NCI-H774 (cell line): ENCODE results near the gene PIGBOS1.
"Not testable (repeated sequence)": the region's sequence is repeated elsewhere in the genome, so short reads cannot be mapped to it uniquely, and the experiment has no call there.

Experiments used
- DNase-seq: peaks from one replicate; lab custom pipeline; 2025; lab: John Stamatoyannopoulos, UW

The PIGBOS1 gene

GRCh38 chr15:55290528-55291057 is 28.3 kb downstream of the PIGBOS1 start:
- DNase-seq = peak; percentile 72

- peak; percentile 72 for DNase-seq
Measured at GRCh38 chr15:55289746-55290527, 29.0 kb downstream of the PIGBOS1 start, which contains the start of gene RAB27A. Gene RAB27A (minus strand): TSS chr15:55289813. CDS start chr15:55234934, 54,879 bp downstream.

- DNase-seq = no peak
Measured at GRCh38 chr15:55289011-55289745, 29.7 kb downstream of the PIGBOS1 start.

- DNase-seq = no peak
Measured at GRCh38 chr15:55288006-55288717, 30.8 kb downstream of the PIGBOS1 start.

- not testable (repeated sequence) for DNase-seq
Measured at GRCh38 chr15:55286442-55287189, 32.3 kb downstream of the PIGBOS1 start.

GRCh38 chr15:55284426-55284825 is 34.5 kb downstream of the PIGBOS1 start:
- DNase-seq = no peak

GRCh38 chr15:55283379-55284147 is 35.4 kb downstream of the PIGBOS1 start:
- DNase-seq = no peak

- DNase-seq = no peak
Measured at GRCh38 chr15:55282284-55282833, 36.6 kb downstream of the PIGBOS1 start.

GRCh38 chr15:55281517-55282228 is 37.2 kb downstream of the PIGBOS1 start:
- no peak for DNase-seq

GRCh38 chr15:55280589-55280988 is 38.3 kb downstream of the PIGBOS1 start:
- not testable (repeated sequence) for DNase-seq

GRCh38 chr15:55279746-55280351 is 39.1 kb downstream of the PIGBOS1 start:
- DNase-seq = no peak

GRCh38 chr15:55279100-55279745 is 39.7 kb downstream of the PIGBOS1 start:
- DNase-seq = no peak

- no peak for DNase-seq
Measured at GRCh38 chr15:55277715-55278114, 41.2 kb downstream of the PIGBOS1 start.

- DNase-seq = no peak
Measured at GRCh38 chr15:55277116-55277564, 41.8 kb downstream of the PIGBOS1 start.

- no peak for DNase-seq
Measured at GRCh38 chr15:55276324-55276723, 42.6 kb downstream of the PIGBOS1 start.

- no peak for DNase-seq
Measured at GRCh38 chr15:55270291-55270690, 48.6 kb downstream of the PIGBOS1 start.

- DNase-seq = no peak
Measured at GRCh38 chr15:55268176-55268695, 50.7 kb downstream of the PIGBOS1 start.

GRCh38 chr15:55267401-55268175 is 51.3 kb downstream of the PIGBOS1 start:
- DNase-seq = no peak
